ENCODE measurements around the gene ARL2. TPM values are rescaled to one million over a fixed set of nuclear protein-coding genes. Genes with fewer than 3 reads are reported as not detected.

ARL2 gene
- polyA plus RNA-seq, 3 donors: 34.3 to 40.4 (median 34.4) TPM

GRCh38 chr11:65067446-65067845 lies 53.5 kb downstream of the ARL2 start:
- TF ChIP-seq CTCF (IDR thresholded peaks at IDR 0.05): no peak
- no peak overlapping the region for H2AFZ ChIP-seq (ENCODE audit: insufficient read depth, low read depth, low read length, poor library complexity, severe bottlenecking)
- DNase-seq: no peak
- Mint-ChIP-seq H3K27ac (no peak overlapping the region), H3K4me3 (no peak overlapping the region), H3K9me3 (no peaks in the 10 kb centered on the region), H3K4me1 (peaks cover 8% of the 10 kb centered on the region), H3K27me3 (ENCODE audit: low read depth in 3 of 3) (peaks cover 0 to 6% (median 2%) of the 10 kb centered on the region in 3 donors), H3K36me3 (no peaks in the 10 kb centered on the region)
- H3K27me3 ChIP-seq (ENCODE audit: control insufficient read depth in 2 of 2, insufficient read depth in 2 of 2, low read length in 2 of 2): no peaks in the 10 kb centered on the region
- no peaks in the 10 kb centered on the region for H3K4me1 ChIP-seq (ENCODE audit: control insufficient read depth in 1 of 2, insufficient read depth in 2 of 2, low read length in 2 of 2)
- intact Hi-C loops (cut with micrococcal nuclease): no loop called here
- H3K9ac ChIP-seq (ENCODE audit: insufficient read depth, low read length, poor library complexity, severe bottlenecking): no peak overlapping the region
- no peak overlapping the region for H3K27ac ChIP-seq (ENCODE audit: low read depth in 1 of 2, low read length in 2 of 2)
- H3K4me3 ChIP-seq (replicated peaks in 1 of 3; ENCODE audit: low read depth in 2 of 3, low read length in 3 of 3): no peak overlapping the region
- no peaks in the 10 kb centered on the region for H4K20me1 ChIP-seq (ENCODE audit: insufficient read depth, low read length)
- no peaks in the 10 kb centered on the region for H3K36me3 ChIP-seq (replicated peaks in 1 of 2; ENCODE audit: control insufficient read depth in 1 of 2, insufficient read depth in 2 of 2, low read length in 2 of 2)
- no peaks in the 10 kb centered on the region for H3K79me2 ChIP-seq (ENCODE audit: insufficient read depth, low read length)
- H3K9me3 ChIP-seq (replicated peaks in 1 of 2; ENCODE audit: control insufficient read depth in 1 of 2, insufficient read depth in 1 of 2, low read length in 2 of 2): no peaks in the 10 kb centered on the region
- no peak overlapping the region for H3K4me2 ChIP-seq (replicated peaks; ENCODE audit: extremely low read depth, low read length, poor library complexity, severe bottlenecking)
- 97% methylated on average over 10 of the region's 10 CpGs for WGBS (ENCODE audit: insufficient coverage)

- Mint-ChIP-seq H3K36me3 (no peaks in the 10 kb centered on the region), H3K4me3 (no peak overlapping the region), H3K9me3 (no peaks in the 10 kb centered on the region), H3K27ac (peak overlapping the region in 1 of 7 donors; percentile 25), H3K4me1 (peaks cover 3% of the 10 kb centered on the region), H3K27me3 (ENCODE audit: low read depth in 3 of 3) (peaks cover 0 to 4% (median 2%) of the 10 kb centered on the region in 3 donors)
- Histone ChIP-seq H3K4me3 (replicated peaks in 1 of 3; ENCODE audit: low read depth in 2 of 3, low read length in 3 of 3) (no peak overlapping the region), H3K27me3 (ENCODE audit: control insufficient read depth in 2 of 2, insufficient read depth in 2 of 2, low read length in 2 of 2) (no peaks in the 10 kb centered on the region), H3K27ac (ENCODE audit: low read depth in 1 of 2, low read length in 2 of 2) (no peak overlapping the region), H3K9ac (ENCODE audit: insufficient read depth, low read length, poor library complexity, severe bottlenecking) (no peak overlapping the region), H3K4me2 (replicated peaks; ENCODE audit: extremely low read depth, low read length, poor library complexity, severe bottlenecking) (peak overlapping the region; percentile 21), H3K4me1 (ENCODE audit: control insufficient read depth in 1 of 2, insufficient read depth in 2 of 2, low read length in 2 of 2) (no peaks in the 10 kb centered on the region), H2AFZ (ENCODE audit: insufficient read depth, low read depth, low read length, poor library complexity, severe bottlenecking) (no peak overlapping the region), H3K79me2 (ENCODE audit: insufficient read depth, low read length) (no peaks in the 10 kb centered on the region), H4K20me1 (ENCODE audit: insufficient read depth, low read length) (no peaks in the 10 kb centered on the region), H3K36me3 (replicated peaks in 1 of 2; ENCODE audit: control insufficient read depth in 1 of 2, insufficient read depth in 2 of 2, low read length in 2 of 2) (no peaks in the 10 kb centered on the region), H3K9me3 (replicated peaks in 1 of 2; ENCODE audit: control insufficient read depth in 1 of 2, insufficient read depth in 1 of 2, low read length in 2 of 2) (no peaks in the 10 kb centered on the region)
- 18% methylated on average over 4 of the region's 9 CpGs for WGBS (ENCODE audit: insufficient coverage)
- intact Hi-C loops (cut with micrococcal nuclease): no loop called here
- peak in 2 of 3 donors; percentile 32 to 65 for DNase-seq
- TF ChIP-seq CTCF (IDR thresholded peaks at IDR 0.05): no peak
These were observed 55.3 kb downstream of the ARL2 start for GRCh38 chr11:65069217-65069616.

Small RNAs within 50 kb of the gene (small RNA-seq; reads per million reads assigned to genes)
- gene MIR6879 (ENCODE audit: insufficient read length, low read depth) (not detected), gene SNX15 (ENCODE audit: insufficient read length, low read depth) (not detected)

Other genes starting within 250 kb of the ARL2 start
- 100 to 1,000 TPM in 1 of 3 donors, 10 to 100 TPM in 2; 31.6 to 302 (median 47.7) TPM for gene SF1, start 235.6 kb upstream of the ARL2 start, polyA plus RNA-seq
- gene MAP4K2, start 210.9 kb upstream of the ARL2 start, polyA plus RNA-seq: 10 to 100 TPM in 2 of 3 donors, 1 to 10 TPM in 1; 9.9 to 38.0 (median 12.6) TPM
- 10 to 100 TPM in 2 of 3 donors, 1 to 10 TPM in 1; 9.4 to 26.2 (median 10.0) TPM for gene MEN1, start 203.6 kb upstream of the ARL2 start, polyA plus RNA-seq
- under 1 TPM in 1 of 3 donors, not detected in 2; 0.23 TPM for gene CDC42BPG, start 169.5 kb upstream of the ARL2 start, polyA plus RNA-seq
- gene EHD1, start 135.5 kb upstream of the ARL2 start, polyA plus RNA-seq: 100 to 1,000 TPM in 1 of 3 donors, 10 to 100 TPM in 2; 30.3 to 212 (median 48.4) TPM
- gene ATG2A, start 97.0 kb upstream of the ARL2 start, polyA plus RNA-seq: 10 to 100 TPM in 1 of 3 donors, 1 to 10 TPM in 2; 2.6 to 24.9 (median 4.0) TPM
- gene PPP2R5B, start 89.5 kb upstream of the ARL2 start, polyA plus RNA-seq: 10 to 100 TPM in 1 of 3 donors, 1 to 10 TPM in 2; 9.0 to 26.7 (median 9.4) TPM
- not detected for gene GPHA2, start 78.3 kb upstream of the ARL2 start, polyA plus RNA-seq
- not detected for gene MAJIN, start 42.1 kb upstream of the ARL2 start, polyA plus RNA-seq
- gene BATF2, start 17.2 kb upstream of the ARL2 start, polyA plus RNA-seq: 1 to 10 TPM in 2 of 3 donors, under 1 TPM in 1; 0.97 to 1.7 (median 1.1) TPM
- 10 to 100 TPM; 16.2 to 26.7 (median 17.8) TPM for gene SNX15, start 13.3 kb downstream of the ARL2 start, polyA plus RNA-seq
- gene SAC3D1, start 27.1 kb downstream of the ARL2 start, polyA plus RNA-seq: 10 to 100 TPM in 1 of 3 donors, 1 to 10 TPM in 2; 4.4 to 14.1 (median 6.7) TPM
- 10 to 100 TPM; 11.1 to 20.1 (median 20.1) TPM for gene NAALADL1, start 44.4 kb downstream of the ARL2 start, polyA plus RNA-seq
- gene CDCA5, start 69.9 kb downstream of the ARL2 start, polyA plus RNA-seq: under 1 TPM in 2 of 3 donors, not detected in 1; 0.20 to 0.28 TPM
- gene ZFPL1, start 70.1 kb downstream of the ARL2 start, polyA plus RNA-seq: 10 to 100 TPM; 25.1 to 41.1 (median 27.2) TPM
- 10 to 100 TPM; 37.2 to 77.3 (median 39.4) TPM for gene VPS51, start 82.1 kb downstream of the ARL2 start, polyA plus RNA-seq
- 1 to 10 TPM; 1.8 to 4.5 (median 1.8) TPM for gene TM7SF2, start 97.7 kb downstream of the ARL2 start, polyA plus RNA-seq
- gene ZNHIT2, start 103.5 kb downstream of the ARL2 start, polyA plus RNA-seq: 1 to 10 TPM; 2.1 to 9.4 (median 5.8) TPM
- 100 to 1,000 TPM; 668 to 818 (median 799) TPM for gene FAU, start 108.0 kb downstream of the ARL2 start, polyA plus RNA-seq
- 10 to 100 TPM; 19.8 to 33.9 (median 32.7) TPM for gene MRPL49, start 108.2 kb downstream of the ARL2 start, polyA plus RNA-seq
- 10 to 100 TPM in 1 of 3 donors, 1 to 10 TPM in 2; 3.5 to 81.6 (median 6.4) TPM for gene SYVN1, start 120.4 kb downstream of the ARL2 start, polyA plus RNA-seq
- gene SPDYC, start 156.1 kb downstream of the ARL2 start, polyA plus RNA-seq: under 1 TPM in 1 of 3 donors, not detected in 2; 0.64 TPM
- gene CAPN1, start 167.8 kb downstream of the ARL2 start, polyA plus RNA-seq: 100 to 1,000 TPM; 128 to 140 (median 129) TPM
- 1 to 10 TPM; 4.0 to 8.3 (median 5.2) TPM for gene POLA2, start 247.8 kb downstream of the ARL2 start, polyA plus RNA-seq